Panc1 (cell line): ENCODE data around the gene ATRNL1. TPM values are rescaled to one million over a fixed set of nuclear protein-coding genes. Genes with fewer than 3 reads are reported as not detected.

Source experiments
- ATAC-seq: fragments of 200-7000 bp; cut with Tn5 transposase; 2 replicates; pipeline ENCODE4 v1.9.1; 2020; ENCODE audit warnings: mild to moderate bottlenecking, moderate library complexity
- BruUV-seq: library from RNA; stranded (reverse); fragments of 400-500 nt; replicated peaks from 2 replicates; lab custom pipeline; 2021; lab: Mats Ljungman, UMichigan
- CTCF ChIA-PET: fragments of 300-600 bp; sonication (Branson Sonifier 250); formaldehyde crosslinking; loops from one replicate; lab custom pipeline; 2022; ENCODE audit warnings: antibody characterized with exemption; lab: Charles Lee
- POLR2A ChIA-PET: fragments of 300-600 bp; sonication (Branson Sonifier 250); formaldehyde crosslinking; loops from one replicate; lab custom pipeline; 2022; ENCODE audit warnings: antibody characterized with exemption; lab: Charles Lee
- DNase-seq: peaks from one replicate; pipeline ENCODE4 v3.0.0-alpha.2; 2010; ENCODE audit warnings: low read depth, low spot score
- H3K27ac ChIP-seq: 2 replicates; pipeline ENCODE4 v1.5.1; 2011; ENCODE audit warnings: mild to moderate bottlenecking, low read length, inconsistent platforms
- H3K27me3 ChIP-seq: fragments of 200-500 bp; sonication (Bioruptor generic); 2 replicates; pipeline ENCODE4 v1.6.0; 2014; ENCODE audit warnings: low read length, inconsistent platforms; ENCODE audit not compliant: control insufficient read depth, insufficient read depth
- H3K36me3 ChIP-seq: fragments of 200-500 bp; sonication (Bioruptor generic); 2 replicates; pipeline ENCODE4 v1.5.1; 2014; ENCODE audit warnings: inconsistent platforms, mild to moderate bottlenecking, low read length, moderate library complexity; ENCODE audit not compliant: control insufficient read depth, insufficient read depth
- H3K4me1 ChIP-seq: 2 replicates; pipeline ENCODE4 v1.5.1; 2011; ENCODE audit warnings: inconsistent platforms, mild to moderate bottlenecking, low read length, moderate library complexity; ENCODE audit not compliant: control insufficient read depth, insufficient read depth
- H3K4me3 ChIP-seq, 2 experiments: 2 replicates each; pipeline ENCODE4 v1.5.1; 2011 to 2012; ENCODE audit warnings: low read depth in 2 of 2, low read length in 2 of 2, mild to moderate bottlenecking in 2 of 2, inconsistent platforms in 1 of 2, moderate library complexity in 1 of 2
- H3K9me3 ChIP-seq: fragments of 200-500 bp; sonication (Bioruptor generic); 2 replicates; pipeline ENCODE4 v1.5.1; 2014; ENCODE audit warnings: low read depth, mild to moderate bottlenecking, inconsistent platforms, low read length, moderate library complexity; ENCODE audit not compliant: control insufficient read depth, insufficient read depth
- POLR2AphosphoS5 ChIP-seq: IDR thresholded peaks from 2 replicates; pipeline ENCODE4 v1.6.1; 2012; ENCODE audit warnings: mild to moderate bottlenecking, low read depth, low read length, moderate library complexity
- SIN3A ChIP-seq: IDR thresholded peaks from 2 replicates; pipeline ENCODE4 v1.6.1; 2012; ENCODE audit warnings: low read depth, mild to moderate bottlenecking, low read length, moderate library complexity, borderline replicate concordance; ENCODE audit not compliant: insufficient read depth
- TCF7L2 ChIP-seq: IDR thresholded peaks from 2 replicates; pipeline ENCODE4 v1.6.1; 2011; ENCODE audit warnings: mild to moderate bottlenecking, low read depth, low read length, inconsistent platforms
- in situ Hi-C: cut with HindIII; loops from 2 replicates; pipeline ENCODE4 v1.10.0; 2016; ENCODE audit warnings: low sequenced_read_pairs, low pct_unique_long_range_greater_than_20kb
- intact Hi-C: fragments of 100-400 bp; cut with micrococcal nuclease; formaldehyde crosslinking; loops from one replicate; pipeline ENCODE4 v1.10.0; 2022; ENCODE audit not compliant: unreplicated experiment
- total RNA-seq: library from RNA; stranded (reverse); gene quantifications from one replicate; pipeline ENCODE4 v1.2.1, GENCODE V29; 2021; ENCODE audit not compliant: unreplicated experiment
- TF ChIP-seq, protein P1 (sequence below), 2 experiments: IDR thresholded peaks; 2 replicates each; pipeline ENCODE4 v1.6.1; 2011 to 2012; ENCODE audit warnings: low read depth in 2 of 2, control low read depth in 1 of 2, low read length in 1 of 2, mild to moderate bottlenecking in 1 of 2, moderate library complexity in 1 of 2; ENCODE audit not compliant: insufficient read depth in 1 of 2
- TF ChIP-seq, protein P2 (sequence below): fragments of 450-650 bp; IDR thresholded peaks from 2 replicates; pipeline ENCODE4 v1.5.1; 2017; ENCODE audit warnings: mild to moderate bottlenecking

The ATRNL1 gene
- total RNA-seq, 1 experiment from 2014 or later, result 17.1 TPM

DNA sequence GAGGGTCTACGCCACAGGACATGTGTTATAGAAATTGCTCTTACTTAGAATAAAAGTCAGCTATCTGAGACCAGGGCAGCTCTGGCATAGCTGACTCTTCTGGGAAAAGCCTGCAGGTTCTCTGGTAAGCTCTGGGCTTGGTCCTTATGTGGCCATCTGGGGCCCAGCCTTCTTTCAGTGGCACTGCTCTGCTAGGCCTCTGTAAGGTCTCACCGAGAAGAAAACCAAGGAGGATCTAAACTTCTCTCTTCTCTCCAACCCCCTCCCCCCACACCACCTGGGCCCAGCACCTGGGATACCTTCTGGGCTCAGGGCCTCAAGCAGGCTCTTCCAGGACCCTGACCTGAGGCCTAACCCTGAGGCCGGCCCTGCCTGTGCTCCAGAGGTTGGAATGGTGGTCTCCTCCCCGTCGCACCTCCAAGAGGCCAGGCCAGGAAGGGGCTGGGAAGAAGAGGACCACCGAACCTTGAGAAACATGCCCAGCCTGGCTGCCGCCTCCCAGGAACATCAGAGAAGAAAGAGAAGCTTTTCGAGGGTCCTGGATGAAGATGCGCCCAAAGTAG, 856.2 kb downstream of the ATRNL1 start:
- no peaks in the 10 kb centered on the region for H3K4me1 ChIP-seq
- no peaks in the 10 kb centered on the region for H3K36me3 ChIP-seq
- POLR2A ChIA-PET, result no interaction called here
- DNase-seq (no peak), ATAC-seq (no peak)
- H3K27me3 ChIP-seq, result no peaks in the 10 kb centered on the region
- intact Hi-C loops (no loop called here), in situ Hi-C loops (no loop called here)
- no peak overlapping the region for H3K4me3 ChIP-seq
- CTCF ChIA-PET, result no interaction called here
- H3K27ac ChIP-seq, result no peak overlapping the region
- BruUV-seq, result no TSS peak
- H3K9me3 ChIP-seq, result no peaks in the 10 kb centered on the region
- no peak for TF ChIP-seq SIN3A

DNA sequence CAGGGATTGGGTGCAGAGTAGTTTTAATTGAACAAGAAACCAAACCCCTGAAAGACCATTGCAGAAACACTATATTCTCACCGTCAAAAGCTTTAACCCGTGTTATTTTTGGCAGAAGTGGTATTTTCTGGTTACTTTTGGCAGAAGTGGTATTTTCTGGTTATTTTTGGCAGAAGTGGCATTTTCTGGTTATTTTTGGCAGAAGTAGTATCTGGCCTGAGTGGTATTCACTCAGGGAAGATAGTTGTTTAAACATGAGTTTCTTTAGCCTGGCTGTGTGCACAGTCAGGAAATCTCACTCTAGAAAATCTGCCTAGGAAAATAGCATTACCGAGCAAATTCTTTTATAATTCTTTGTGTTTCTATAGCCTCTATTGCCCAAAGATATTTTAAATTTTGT, 857.2 kb downstream of the ATRNL1 start:
- H3K27ac ChIP-seq, result no peak overlapping the region
- H3K4me1 ChIP-seq, result no peaks in the 10 kb centered on the region
- intact Hi-C loops, result no loop called here
- H3K27me3 ChIP-seq, result no peaks in the 10 kb centered on the region
- TF ChIP-seq, protein P1, sequence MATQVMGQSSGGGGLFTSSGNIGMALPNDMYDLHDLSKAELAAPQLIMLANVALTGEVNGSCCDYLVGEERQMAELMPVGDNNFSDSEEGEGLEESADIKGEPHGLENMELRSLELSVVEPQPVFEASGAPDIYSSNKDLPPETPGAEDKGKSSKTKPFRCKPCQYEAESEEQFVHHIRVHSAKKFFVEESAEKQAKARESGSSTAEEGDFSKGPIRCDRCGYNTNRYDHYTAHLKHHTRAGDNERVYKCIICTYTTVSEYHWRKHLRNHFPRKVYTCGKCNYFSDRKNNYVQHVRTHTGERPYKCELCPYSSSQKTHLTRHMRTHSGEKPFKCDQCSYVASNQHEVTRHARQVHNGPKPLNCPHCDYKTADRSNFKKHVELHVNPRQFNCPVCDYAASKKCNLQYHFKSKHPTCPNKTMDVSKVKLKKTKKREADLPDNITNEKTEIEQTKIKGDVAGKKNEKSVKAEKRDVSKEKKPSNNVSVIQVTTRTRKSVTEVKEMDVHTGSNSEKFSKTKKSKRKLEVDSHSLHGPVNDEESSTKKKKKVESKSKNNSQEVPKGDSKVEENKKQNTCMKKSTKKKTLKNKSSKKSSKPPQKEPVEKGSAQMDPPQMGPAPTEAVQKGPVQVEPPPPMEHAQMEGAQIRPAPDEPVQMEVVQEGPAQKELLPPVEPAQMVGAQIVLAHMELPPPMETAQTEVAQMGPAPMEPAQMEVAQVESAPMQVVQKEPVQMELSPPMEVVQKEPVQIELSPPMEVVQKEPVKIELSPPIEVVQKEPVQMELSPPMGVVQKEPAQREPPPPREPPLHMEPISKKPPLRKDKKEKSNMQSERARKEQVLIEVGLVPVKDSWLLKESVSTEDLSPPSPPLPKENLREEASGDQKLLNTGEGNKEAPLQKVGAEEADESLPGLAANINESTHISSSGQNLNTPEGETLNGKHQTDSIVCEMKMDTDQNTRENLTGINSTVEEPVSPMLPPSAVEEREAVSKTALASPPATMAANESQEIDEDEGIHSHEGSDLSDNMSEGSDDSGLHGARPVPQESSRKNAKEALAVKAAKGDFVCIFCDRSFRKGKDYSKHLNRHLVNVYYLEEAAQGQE (IDR thresholded peaks at IDR 0.05; ENCODE audit: insufficient read depth in 1 of 2, low read depth in 2 of 2, low read length in 1 of 2), result no peak
- TF ChIP-seq SIN3A (no peak), TCF7L2 (no peak), POLR2AphosphoS5 (no peak)
- TF ChIP-seq, protein P2, sequence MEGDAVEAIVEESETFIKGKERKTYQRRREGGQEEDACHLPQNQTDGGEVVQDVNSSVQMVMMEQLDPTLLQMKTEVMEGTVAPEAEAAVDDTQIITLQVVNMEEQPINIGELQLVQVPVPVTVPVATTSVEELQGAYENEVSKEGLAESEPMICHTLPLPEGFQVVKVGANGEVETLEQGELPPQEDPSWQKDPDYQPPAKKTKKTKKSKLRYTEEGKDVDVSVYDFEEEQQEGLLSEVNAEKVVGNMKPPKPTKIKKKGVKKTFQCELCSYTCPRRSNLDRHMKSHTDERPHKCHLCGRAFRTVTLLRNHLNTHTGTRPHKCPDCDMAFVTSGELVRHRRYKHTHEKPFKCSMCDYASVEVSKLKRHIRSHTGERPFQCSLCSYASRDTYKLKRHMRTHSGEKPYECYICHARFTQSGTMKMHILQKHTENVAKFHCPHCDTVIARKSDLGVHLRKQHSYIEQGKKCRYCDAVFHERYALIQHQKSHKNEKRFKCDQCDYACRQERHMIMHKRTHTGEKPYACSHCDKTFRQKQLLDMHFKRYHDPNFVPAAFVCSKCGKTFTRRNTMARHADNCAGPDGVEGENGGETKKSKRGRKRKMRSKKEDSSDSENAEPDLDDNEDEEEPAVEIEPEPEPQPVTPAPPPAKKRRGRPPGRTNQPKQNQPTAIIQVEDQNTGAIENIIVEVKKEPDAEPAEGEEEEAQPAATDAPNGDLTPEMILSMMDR, result no peak
- ATAC-seq (no peak), DNase-seq (no peak)
- no peaks in the 10 kb centered on the region for H3K36me3 ChIP-seq
- H3K4me3 ChIP-seq, result no peak overlapping the region
- CTCF ChIA-PET, result no interaction called here
- in situ Hi-C loops, result no loop called here
- POLR2A ChIA-PET, result no interaction called here
- BruUV-seq, result no TSS peak
- no peaks in the 10 kb centered on the region for H3K9me3 ChIP-seq

DNA sequence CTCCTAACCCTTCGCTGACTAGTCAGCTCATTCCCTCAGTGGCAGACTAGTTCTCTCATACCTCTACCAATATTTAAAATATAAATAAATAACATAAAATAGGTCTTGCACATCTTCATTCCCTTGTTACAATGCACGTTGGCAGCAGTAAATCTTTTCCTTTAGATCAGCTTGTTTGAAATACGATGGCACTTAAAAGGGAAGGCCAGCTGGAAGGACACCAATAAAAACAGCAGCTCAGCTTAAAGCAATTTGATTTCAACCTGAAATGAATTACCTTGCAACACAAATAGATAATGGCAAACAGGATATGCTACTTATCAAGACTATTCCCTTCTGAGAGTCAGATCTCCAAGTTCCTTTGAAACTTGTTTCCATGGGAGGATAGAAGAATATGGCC, 858.1 kb downstream of the ATRNL1 start:
- TF ChIP-seq TCF7L2 (no peak), POLR2AphosphoS5 (no peak), SIN3A (no peak)
- TF ChIP-seq, protein P1 (IDR thresholded peaks at IDR 0.05; ENCODE audit: insufficient read depth in 1 of 2, low read depth in 2 of 2, low read length in 1 of 2), result no peak
- TF ChIP-seq, protein P2, result no peak
- Histone ChIP-seq H3K27ac (no peak overlapping the region), H3K4me1 (no peaks in the 10 kb centered on the region), H3K36me3 (no peaks in the 10 kb centered on the region), H3K27me3 (no peaks in the 10 kb centered on the region), H3K4me3 (no peak overlapping the region), H3K9me3 (no peaks in the 10 kb centered on the region)
- ATAC-seq (no peak), DNase-seq (no peak)
- ChIA-PET POLR2A (no interaction called here), CTCF (no interaction called here)
- BruUV-seq, result no TSS peak
- intact Hi-C loops, result no loop called here
- in situ Hi-C loops, result no loop called here
